Caco-2 (cell line): ENCODE data around the gene GPR87. TPM values are rescaled to one million over a fixed set of nuclear protein-coding genes. Genes with fewer than 3 reads are reported as not detected.

ENCODE experiments used
- BruUV-seq: library from RNA; stranded (reverse); fragments of 400-500 nt; replicated peaks from 2 replicates; lab custom pipeline; 2021; lab: Mats Ljungman, UMichigan
- CTCF ChIA-PET: fragments of 300-600 bp; sonication (Branson Sonifier 250); formaldehyde crosslinking; loops from one replicate; lab custom pipeline; 2022; ENCODE audit warnings: antibody characterized with exemption; lab: Charles Lee
- POLR2A ChIA-PET: fragments of 300-600 bp; sonication (Branson Sonifier 250); formaldehyde crosslinking; loops from one replicate; lab custom pipeline; 2022; ENCODE audit warnings: antibody characterized with exemption; lab: Charles Lee
- DNase-seq, 2 experiments: peaks; one replicate each; pipeline versions ENCODE4 v3.0.0 to v3.0.0-alpha.2; 2020 to 2022
- H3K27me3 ChIP-seq: replicated peaks from 2 replicates; pipeline ENCODE4 v1.6.0; 2011; ENCODE audit warnings: low read length; ENCODE audit not compliant: control insufficient read depth, insufficient read depth
- H3K36me3 ChIP-seq: 2 replicates; pipeline ENCODE4 v1.5.1; 2011; ENCODE audit warnings: low read length; ENCODE audit not compliant: control insufficient read depth, insufficient read depth
- H3K4me1 ChIP-seq: fragments of 250-450 bp; sonication (Bioruptor Pico); 2 replicates; pipeline ENCODE4 v1.5.1; 2020; ENCODE audit warnings: mild to moderate bottlenecking
- H3K4me3 ChIP-seq: 2 replicates; pipeline ENCODE4 v1.5.1; 2011; ENCODE audit warnings: low read depth, mild to moderate bottlenecking, control low read depth, low read length
- H3K9me3 ChIP-seq: fragments of 250-450 bp; sonication (Bioruptor Pico); 2 replicates; pipeline ENCODE4 v1.5.1; 2020; ENCODE audit warnings: mild to moderate bottlenecking, moderate library complexity
- H3K27ac Mint-ChIP-seq: one replicate; pipeline ENCODE4 v1.8.0; 2022; ENCODE audit warnings: mixed read lengths; ENCODE audit not compliant: unreplicated experiment
- H3K27me3 Mint-ChIP-seq: one replicate; pipeline ENCODE4 v1.8.0; 2022; ENCODE audit warnings: mixed read lengths; ENCODE audit not compliant: insufficient read depth, unreplicated experiment
- H3K36me3 Mint-ChIP-seq: one replicate; pipeline ENCODE4 v1.8.0; 2022; ENCODE audit warnings: mild to moderate bottlenecking, mixed read lengths; ENCODE audit not compliant: insufficient read depth, unreplicated experiment
- H3K4me1 Mint-ChIP-seq: one replicate; pipeline ENCODE4 v1.8.0; 2022; ENCODE audit warnings: low read depth, mixed read lengths; ENCODE audit not compliant: unreplicated experiment
- H3K4me3 Mint-ChIP-seq: one replicate; pipeline ENCODE4 v1.8.0; 2022; ENCODE audit warnings: mild to moderate bottlenecking, moderate library complexity, mixed read lengths; ENCODE audit not compliant: unreplicated experiment
- H3K9me3 Mint-ChIP-seq: one replicate; pipeline ENCODE4 v1.8.0; 2022; ENCODE audit warnings: mixed read lengths; ENCODE audit not compliant: unreplicated experiment
- intact Hi-C: fragments of 100-400 bp; cut with micrococcal nuclease; formaldehyde crosslinking; loops from one replicate; pipeline ENCODE4 v1.10.0; 2022; ENCODE audit not compliant: unreplicated experiment
- total RNA-seq: library from RNA; stranded (reverse); gene quantifications from 2 replicates; pipeline ENCODE4 v1.2.3, GENCODE V29; 2022
- TF ChIP-seq, protein P1 (sequence below), 2 experiments: fragments of 200-600 bp in 1 of 2; IDR thresholded peaks; 1 replicate in 1 of 2; 2 replicates in 1 of 2; pipeline versions ENCODE4 v1.5.1 to v1.8.0; 2011 to 2022; ENCODE audit warnings: antibody characterized with exemption in 1 of 2, control low read depth in 1 of 2, inconsistent platforms in 1 of 2, low read depth in 1 of 2, low read length in 1 of 2, mild to moderate bottlenecking in 1 of 2, moderate library complexity in 1 of 2; ENCODE audit not compliant: insufficient read depth in 1 of 2, severe bottlenecking in 1 of 2, unreplicated experiment in 1 of 2

The GPR87 gene
- total RNA-seq, 1 experiment from 2014 or later: 0.18 TPM

GRCh38 chr3:151265866-151266265 is 50.8 kb downstream of the GPR87 start:
- intact Hi-C loops: no loop called here
- H3K36me3 ChIP-seq: no peaks in the 10 kb centered on the region
- no peaks in the 10 kb centered on the region for H3K27me3 ChIP-seq
- Mint-ChIP-seq H3K27ac (no peak overlapping the region), H3K4me3 (no peak overlapping the region), H3K27me3 (no peaks in the 10 kb centered on the region), H3K4me1 (no peaks in the 10 kb centered on the region), H3K36me3 (no peaks in the 10 kb centered on the region), H3K9me3 (no peaks in the 10 kb centered on the region)
- ChIA-PET POLR2A (no interaction called here), CTCF (no interaction called here)
- no peak overlapping the region for H3K4me3 ChIP-seq
- DNase-seq: no peak
- TF ChIP-seq, protein P1, sequence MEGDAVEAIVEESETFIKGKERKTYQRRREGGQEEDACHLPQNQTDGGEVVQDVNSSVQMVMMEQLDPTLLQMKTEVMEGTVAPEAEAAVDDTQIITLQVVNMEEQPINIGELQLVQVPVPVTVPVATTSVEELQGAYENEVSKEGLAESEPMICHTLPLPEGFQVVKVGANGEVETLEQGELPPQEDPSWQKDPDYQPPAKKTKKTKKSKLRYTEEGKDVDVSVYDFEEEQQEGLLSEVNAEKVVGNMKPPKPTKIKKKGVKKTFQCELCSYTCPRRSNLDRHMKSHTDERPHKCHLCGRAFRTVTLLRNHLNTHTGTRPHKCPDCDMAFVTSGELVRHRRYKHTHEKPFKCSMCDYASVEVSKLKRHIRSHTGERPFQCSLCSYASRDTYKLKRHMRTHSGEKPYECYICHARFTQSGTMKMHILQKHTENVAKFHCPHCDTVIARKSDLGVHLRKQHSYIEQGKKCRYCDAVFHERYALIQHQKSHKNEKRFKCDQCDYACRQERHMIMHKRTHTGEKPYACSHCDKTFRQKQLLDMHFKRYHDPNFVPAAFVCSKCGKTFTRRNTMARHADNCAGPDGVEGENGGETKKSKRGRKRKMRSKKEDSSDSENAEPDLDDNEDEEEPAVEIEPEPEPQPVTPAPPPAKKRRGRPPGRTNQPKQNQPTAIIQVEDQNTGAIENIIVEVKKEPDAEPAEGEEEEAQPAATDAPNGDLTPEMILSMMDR (IDR thresholded peaks at IDR 0.05; ENCODE audit: insufficient read depth in 1 of 2, low read depth in 1 of 2, low read length in 1 of 2, severe bottlenecking in 1 of 2, unreplicated experiment in 1 of 2): no peak
- no TSS peak for BruUV-seq
- H3K9me3 ChIP-seq: no peaks in the 10 kb centered on the region
- H3K4me1 ChIP-seq: no peaks in the 10 kb centered on the region

DNA sequence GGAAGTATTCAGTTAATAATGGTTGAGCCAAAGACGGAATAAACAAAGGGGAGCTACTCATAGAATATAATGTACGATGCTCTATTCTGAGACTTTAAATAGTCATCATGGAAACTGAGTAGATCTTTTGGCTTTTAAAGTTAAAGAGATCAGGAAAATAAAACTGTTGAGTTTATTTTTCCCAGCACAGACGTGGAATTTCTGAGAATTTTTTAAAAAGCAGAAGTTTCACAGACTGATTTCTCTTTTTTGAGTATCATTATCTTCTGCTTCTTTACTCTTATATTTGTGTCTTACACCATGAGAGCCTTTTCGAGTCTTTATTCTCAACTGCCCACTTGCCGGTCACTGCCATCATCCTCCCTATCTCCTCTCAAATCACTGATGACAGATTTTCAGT is 51.5 kb downstream of the GPR87 start:
- no peak overlapping the region for H3K27ac Mint-ChIP-seq
- no peaks in the 10 kb centered on the region for H3K9me3 Mint-ChIP-seq

DNA sequence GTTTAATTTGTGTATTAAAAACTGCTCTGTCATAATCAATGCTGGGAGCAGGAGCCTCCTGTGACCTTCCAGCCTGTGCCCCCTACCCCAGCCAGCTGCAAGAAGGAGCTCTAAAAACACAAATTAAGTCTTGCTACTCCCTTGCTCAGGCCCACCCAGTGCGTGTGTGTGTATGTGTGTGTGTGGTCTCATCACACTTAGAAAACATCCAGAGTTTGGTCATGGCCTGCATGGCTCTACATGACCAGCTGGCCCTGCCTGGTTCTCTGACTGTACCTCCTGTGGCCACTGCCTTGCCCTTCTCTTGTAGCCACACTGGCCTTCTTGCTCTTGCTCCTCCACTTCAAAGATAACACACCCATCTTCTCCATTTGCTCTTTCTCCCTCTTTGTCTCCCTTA is 52.0 kb downstream of the GPR87 start:
- Mint-ChIP-seq H3K27me3 (no peaks in the 10 kb centered on the region), H3K4me1 (no peaks in the 10 kb centered on the region), H3K4me3 (no peak overlapping the region), H3K9me3 (no peaks in the 10 kb centered on the region), H3K27ac (no peak overlapping the region), H3K36me3 (no peaks in the 10 kb centered on the region)
- intact Hi-C loops: no loop called here
- no peak for DNase-seq
- ChIA-PET CTCF (no interaction called here), POLR2A (no interaction called here)
- no peaks in the 10 kb centered on the region for H3K36me3 ChIP-seq
- H3K4me1 ChIP-seq: no peaks in the 10 kb centered on the region
- TF ChIP-seq, protein P1 (IDR thresholded peaks at IDR 0.05; ENCODE audit: insufficient read depth in 1 of 2, low read depth in 1 of 2, low read length in 1 of 2, severe bottlenecking in 1 of 2, unreplicated experiment in 1 of 2): no peak
- no TSS peak for BruUV-seq
- H3K27me3 ChIP-seq: no peaks in the 10 kb centered on the region
- H3K4me3 ChIP-seq: no peak overlapping the region
- H3K9me3 ChIP-seq: no peaks in the 10 kb centered on the region

More for the DNA sequence above, 51.5 kb downstream of the GPR87 start:
- no peak overlapping the region for H3K4me3 ChIP-seq
- intact Hi-C loops: no loop called here
- TF ChIP-seq, protein P1 (IDR thresholded peaks at IDR 0.05; ENCODE audit: insufficient read depth in 1 of 2, low read depth in 1 of 2, low read length in 1 of 2, severe bottlenecking in 1 of 2, unreplicated experiment in 1 of 2): no peak
- Mint-ChIP-seq H3K27me3 (no peaks in the 10 kb centered on the region), H3K36me3 (no peaks in the 10 kb centered on the region), H3K4me3 (no peak overlapping the region), H3K4me1 (no peaks in the 10 kb centered on the region)
- no peaks in the 10 kb centered on the region for H3K4me1 ChIP-seq
- H3K27me3 ChIP-seq: no peaks in the 10 kb centered on the region
- H3K36me3 ChIP-seq: no peaks in the 10 kb centered on the region
- no peaks in the 10 kb centered on the region for H3K9me3 ChIP-seq
- DNase-seq: no peak
- POLR2A ChIA-PET: no interaction called here
- BruUV-seq: no TSS peak
- CTCF ChIA-PET: no interaction called here
